ENCODE results near the gene SCYL2. TPM values are rescaled to one million over a fixed set of nuclear protein-coding genes. Genes with fewer than 3 reads are reported as not detected.

The SCYL2 gene
- polyA plus RNA-seq, 1 donor from 2014 or later = 101 TPM

- Histone ChIP-seq H2AFZ (ENCODE audit: low read depth, low read length) (no peak overlapping the region), H3K27ac (ENCODE audit: low read length) (no peak overlapping the region)
Observed at GRCh38 chr12:100359822-100360221, 92.8 kb downstream of the SCYL2 start.

GRCh38 chr12:100360450-100360849 is 93.5 kb downstream of the SCYL2 start:
- H3K36me3 ChIP-seq (ENCODE audit: insufficient read depth, low read length) = no peaks in the 10 kb centered on the region
- H3K4me2 ChIP-seq (ENCODE audit: low read length) = no peak overlapping the region
- no peaks in the 10 kb centered on the region for H3K9me2 ChIP-seq (ENCODE audit: insufficient read depth, low read length)
- no peak overlapping the region for H3K27ac ChIP-seq (ENCODE audit: low read length)
- H3K79me2 ChIP-seq (replicated peaks; ENCODE audit: insufficient read depth, low read length) = no peaks in the 10 kb centered on the region
- no peak overlapping the region for H3K9ac ChIP-seq (ENCODE audit: low read length)
- H4K20me1 ChIP-seq (ENCODE audit: insufficient read depth) = no peaks in the 10 kb centered on the region
- H3K9me3 ChIP-seq (ENCODE audit: low read length) = no peaks in the 10 kb centered on the region
- H3K4me3 ChIP-seq (ENCODE audit: low read length) = no peak overlapping the region
- no peak for TF ChIP-seq MXI1 (conservative IDR thresholded peaks at IDR 0.05; ENCODE audit: poor library complexity, severe bottlenecking)
- no peak for TF ChIP-seq EP300 (conservative IDR thresholded peaks at IDR 0.05; ENCODE audit: poor library complexity, severe bottlenecking)
- TF ChIP-seq TAF1 (IDR thresholded peaks at IDR 0.05; ENCODE audit: low read depth) = no peak
- TF ChIP-seq SMC3 (conservative IDR thresholded peaks at IDR 0.05; ENCODE audit: poor library complexity) = no peak
- TF ChIP-seq EZH2 (IDR thresholded peaks at IDR 0.05; ENCODE audit: borderline replicate concordance, insufficient read depth, low read length, poor library complexity, severe bottlenecking) = no peak
- no peak for TF ChIP-seq RAD21 (conservative IDR thresholded peaks at IDR 0.05)
- no peak for TF ChIP-seq CTCF (IDR thresholded peaks at IDR 0.05; ENCODE audit: poor library complexity, severe bottlenecking)
- no peak for TF ChIP-seq REST (IDR thresholded peaks at IDR 0.05; ENCODE audit: borderline replicate concordance)
- TF ChIP-seq POLR2AphosphoS5 (IDR thresholded peaks at IDR 0.05) = no peak
- H2AFZ ChIP-seq (ENCODE audit: low read depth, low read length) = no peak overlapping the region
- no peaks in the 10 kb centered on the region for H3K27me3 ChIP-seq (ENCODE audit: insufficient read depth, low read depth, low read length)
- H3F3A ChIP-seq (ENCODE audit: insufficient read depth, low read length, poor library complexity, severe bottlenecking) = no peaks in the 10 kb centered on the region

More at GRCh38 chr12:100359822-100360221, 92.8 kb downstream of the SCYL2 start:
- Histone ChIP-seq H3K36me3 (ENCODE audit: insufficient read depth, low read length) (no peaks in the 10 kb centered on the region), H3K9me2 (ENCODE audit: insufficient read depth, low read length) (no peaks in the 10 kb centered on the region), H3K9me3 (ENCODE audit: low read length) (no peaks in the 10 kb centered on the region), H3K4me2 (ENCODE audit: low read length) (no peak overlapping the region), H3F3A (ENCODE audit: insufficient read depth, low read length, poor library complexity, severe bottlenecking) (no peaks in the 10 kb centered on the region), H3K27me3 (ENCODE audit: insufficient read depth, low read depth, low read length) (no peaks in the 10 kb centered on the region), H3K4me3 (ENCODE audit: low read length) (no peak overlapping the region), H3K9ac (ENCODE audit: low read length) (no peak overlapping the region), H4K20me1 (ENCODE audit: insufficient read depth) (no peaks in the 10 kb centered on the region), H3K79me2 (replicated peaks; ENCODE audit: insufficient read depth, low read length) (no peaks in the 10 kb centered on the region)
- no peak for TF ChIP-seq REST (IDR thresholded peaks at IDR 0.05; ENCODE audit: borderline replicate concordance)
